Stimulated activated CD8-positive, alpha-beta memory T cell treated with anti-CD3 and anti-CD28 coated beads, Interleukin-15, amount 100 ng/mL, for 4 hours (primary cell): Measurements from ENCODE around the gene ESRRB.
"Not testable (repeated sequence)": the region's sequence is repeated elsewhere in the genome, so short reads cannot be mapped to it uniquely, and the experiment has no call there.

Source experiments
- DNase-seq, 2 donors: peaks; one replicate each; pipeline ENCODE4 v3.0.0-alpha.2; 2020; ENCODE audit warnings: low read depth in 2 of 2

ESRRB gene

GRCh38 chr14:76497550-76498462 is 121.9 kb downstream of the ESRRB start:
- DNase-seq = no peak

- no peak for DNase-seq
Observed at GRCh38 chr14:76498463-76498935, 122.6 kb downstream of the ESRRB start.

GRCh38 chr14:76498976-76499375 is 123.0 kb downstream of the ESRRB start:
- no peak for DNase-seq

- no peak for DNase-seq
Observed at GRCh38 chr14:76499399-76499798, 123.5 kb downstream of the ESRRB start.

GRCh38 chr14:76500011-76500410 is 124.1 kb downstream of the ESRRB start:
- DNase-seq = no peak

GRCh38 chr14:76500480-76500879 is 124.5 kb downstream of the ESRRB start:
- no peak for DNase-seq

- no peak for DNase-seq
Observed at GRCh38 chr14:76501156-76501720, 125.3 kb downstream of the ESRRB start.

- no peak for DNase-seq
Observed at GRCh38 chr14:76502219-76502618, 126.3 kb downstream of the ESRRB start.

GRCh38 chr14:76502638-76503037 is 126.7 kb downstream of the ESRRB start:
- no peak for DNase-seq

GRCh38 chr14:76509311-76509710 is 133.4 kb downstream of the ESRRB start:
- no peak for DNase-seq

- DNase-seq = no peak
Observed at GRCh38 chr14:76510181-76510580, 134.2 kb downstream of the ESRRB start.

- no peak for DNase-seq
Observed at GRCh38 chr14:76514213-76514998, 138.5 kb downstream of the ESRRB start.

GRCh38 chr14:76516884-76517283 is 140.9 kb downstream of the ESRRB start:
- DNase-seq = no peak

GRCh38 chr14:76518366-76518765 is 142.4 kb downstream of the ESRRB start:
- no peak for DNase-seq

GRCh38 chr14:76525106-76525821 is 149.3 kb downstream of the ESRRB start:
- DNase-seq = no peak

- no peak for DNase-seq
Observed at GRCh38 chr14:76531085-76531484, 155.1 kb downstream of the ESRRB start.

- DNase-seq = no peak
Observed at GRCh38 chr14:76531821-76532318, 155.9 kb downstream of the ESRRB start.

- DNase-seq = not testable (repeated sequence)
Observed at GRCh38 chr14:76536636-76537035, 160.7 kb downstream of the ESRRB start.

- no peak for DNase-seq
Observed at GRCh38 chr14:76537906-76538647, 162.1 kb downstream of the ESRRB start.

- no peak for DNase-seq
Observed at GRCh38 chr14:76538648-76539008, 162.7 kb downstream of the ESRRB start.

- DNase-seq = no peak
Observed at GRCh38 chr14:76539130-76539529, 163.2 kb downstream of the ESRRB start.
